DMS153 treated with DMSO at 0.1 percent for 48 hours (cell line): ENCODE results near the gene KIF16B.

Source experiments
- DNase-seq: peaks from one replicate; lab custom pipeline; 2025; ENCODE audit not compliant: unreplicated experiment; lab: John Stamatoyannopoulos, UW

Gene KIF16B

GRCh38 chr20:16364320-16364687 lies 208.9 kb downstream of the KIF16B start:
- no peak for DNase-seq

- no peak for DNase-seq
These were observed 209.5 kb downstream of the KIF16B start for GRCh38 chr20:16363506-16364319.

- no peak for DNase-seq
These were observed 210.6 kb downstream of the KIF16B start for GRCh38 chr20:16362642-16363041.

- DNase-seq = no peak
These were observed 212.6 kb downstream of the KIF16B start for GRCh38 chr20:16360668-16361067.

GRCh38 chr20:16353417-16353781 lies 219.8 kb downstream of the KIF16B start:
- no peak for DNase-seq

GRCh38 chr20:16352751-16353416 lies 220.4 kb downstream of the KIF16B start:
- no peak for DNase-seq

- no peak for DNase-seq
These were observed 220.9 kb downstream of the KIF16B start for GRCh38 chr20:16352321-16352720.

- no peak for DNase-seq
These were observed 221.8 kb downstream of the KIF16B start for GRCh38 chr20:16351415-16351814.

GRCh38 chr20:16350465-16350864 lies 222.8 kb downstream of the KIF16B start:
- DNase-seq = no peak

GRCh38 chr20:16349523-16350260 lies 223.6 kb downstream of the KIF16B start:
- DNase-seq = no peak

GRCh38 chr20:16346956-16347355 lies 226.3 kb downstream of the KIF16B start:
- DNase-seq = no peak

GRCh38 chr20:16337707-16338106 lies 235.5 kb downstream of the KIF16B start:
- DNase-seq = no peak

- no peak for DNase-seq
These were observed 245.6 kb downstream of the KIF16B start for GRCh38 chr20:16327606-16328005.

- no peak for DNase-seq
These were observed 252.0 kb downstream of the KIF16B start for GRCh38 chr20:16321291-16321690.

GRCh38 chr20:16317445-16318362 lies 255.5 kb downstream of the KIF16B start:
- no peak for DNase-seq

- DNase-seq = no peak
These were observed 256.7 kb downstream of the KIF16B start for GRCh38 chr20:16316513-16316912.

GRCh38 chr20:16314748-16315159 lies 258.5 kb downstream of the KIF16B start:
- no peak for DNase-seq

GRCh38 chr20:16314320-16314719 lies 258.9 kb downstream of the KIF16B start:
- no peak for DNase-seq

GRCh38 chr20:16313917-16314316 lies 259.3 kb downstream of the KIF16B start:
- no peak for DNase-seq

GRCh38 chr20:16312998-16313397 lies 260.2 kb downstream of the KIF16B start:
- no peak for DNase-seq

- DNase-seq = no peak
These were observed 261.5 kb downstream of the KIF16B start for GRCh38 chr20:16311756-16312155.
